Stimulated activated CD8-positive, alpha-beta memory T cell treated with anti-CD3 and anti-CD28 coated beads, Interleukin-7, amount 100 ng/mL, for 48 hours (primary cell): Measurements from ENCODE around the gene CEP152.

Experiments used
- DNase-seq, 2 donors: peaks; one replicate each; pipeline ENCODE4 v3.0.0-alpha.2; 2020; ENCODE audit warnings: low read depth in 1 of 2; ENCODE audit errors: extremely low read depth in 1 of 2

The CEP152 gene

GRCh38 chr15:48712546-48712945 lies 98.3 kb downstream of the CEP152 start:
- no peak for DNase-seq

GRCh38 chr15:48710952-48711495 lies 99.8 kb downstream of the CEP152 start:
- DNase-seq = no peak

GRCh38 chr15:48708641-48709040 lies 102.2 kb downstream of the CEP152 start:
- DNase-seq = no peak

GRCh38 chr15:48705381-48705780 lies 105.5 kb downstream of the CEP152 start:
- DNase-seq = no peak

GRCh38 chr15:48703544-48703943 lies 107.3 kb downstream of the CEP152 start:
- DNase-seq = no peak

- no peak for DNase-seq
Measured at GRCh38 chr15:48702569-48703236, 108.2 kb downstream of the CEP152 start.

- DNase-seq = no peak
Measured at GRCh38 chr15:48696627-48697312, 114.1 kb downstream of the CEP152 start.

GRCh38 chr15:48695827-48696573 lies 114.9 kb downstream of the CEP152 start:
- DNase-seq = no peak

- no peak for DNase-seq
Measured at GRCh38 chr15:48695088-48695826, 115.6 kb downstream of the CEP152 start.

GRCh38 chr15:48693484-48693883 lies 117.4 kb downstream of the CEP152 start:
- DNase-seq = no peak

- DNase-seq = no peak
Measured at GRCh38 chr15:48688493-48688892, 122.4 kb downstream of the CEP152 start.
